ENCODE data around the gene UBA7. TPM values are rescaled to one million over a fixed set of nuclear protein-coding genes. Genes with fewer than 3 reads are reported as not detected.

UBA7 gene
- total and polyA plus RNA-seq, 2 of the 13 experiments (the other 11 are each of a cell fraction or from before 2014, with no cell fraction given), result 9.5 to 16.5 TPM

- TF ChIP-seq SAFB2 (CRISPR knock-in tag; IDR thresholded peaks at IDR 0.05; ENCODE audit: borderline replicate concordance, low read depth), result peak; percentile 76; the same call in 1 of the 2 replicates
- no peak for TF ChIP-seq ZMYM2 (CRISPR knock-in tag; IDR thresholded peaks at IDR 0.05)
- TF ChIP-seq CEBPG (CRISPR knock-in tag; IDR thresholded peaks at IDR 0.05), result 0 out of 2 replicates have a peak, but pooled peaks have one; percentile 22
- TF ChIP-seq, protein P1, sequence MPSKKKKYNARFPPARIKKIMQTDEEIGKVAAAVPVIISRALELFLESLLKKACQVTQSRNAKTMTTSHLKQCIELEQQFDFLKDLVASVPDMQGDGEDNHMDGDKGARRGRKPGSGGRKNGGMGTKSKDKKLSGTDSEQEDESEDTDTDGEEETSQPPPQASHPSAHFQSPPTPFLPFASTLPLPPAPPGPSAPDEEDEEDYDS (CRISPR knock-in tag; IDR thresholded peaks at IDR 0.05), result peak; percentile 29; the same call in 1 of the 2 replicates
- 0 out of 2 replicates have a peak, but pooled peaks have one; percentile 40 for TF ChIP-seq GPN1 (CRISPR knock-in tag; IDR thresholded peaks at IDR 0.05; ENCODE audit: borderline replicate concordance)
- TF ChIP-seq HNRNPLL (IDR thresholded peaks at IDR 0.05; ENCODE audit: low read depth, low read length, poor library complexity, severe bottlenecking), result peak; percentile 62
- TF ChIP-seq, protein P2, sequence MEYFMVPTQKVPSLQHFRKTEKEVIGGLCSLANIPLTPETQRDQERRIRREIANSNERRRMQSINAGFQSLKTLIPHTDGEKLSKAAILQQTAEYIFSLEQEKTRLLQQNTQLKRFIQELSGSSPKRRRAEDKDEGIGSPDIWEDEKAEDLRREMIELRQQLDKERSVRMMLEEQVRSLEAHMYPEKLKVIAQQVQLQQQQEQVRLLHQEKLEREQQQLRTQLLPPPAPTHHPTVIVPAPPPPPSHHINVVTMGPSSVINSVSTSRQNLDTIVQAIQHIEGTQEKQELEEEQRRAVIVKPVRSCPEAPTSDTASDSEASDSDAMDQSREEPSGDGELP (IDR thresholded peaks at IDR 0.05; ENCODE audit: borderline replicate concordance, low read depth), result peak; percentile 54; the same call in 1 of the 2 replicates
- no peak for TF ChIP-seq LCORL (IDR thresholded peaks at IDR 0.05)
- peak; percentile 65; the same call in 1 of the 2 replicates for TF ChIP-seq LCORL (CRISPR knock-in tag; IDR thresholded peaks at IDR 0.05)
- TF ChIP-seq, protein P3, sequence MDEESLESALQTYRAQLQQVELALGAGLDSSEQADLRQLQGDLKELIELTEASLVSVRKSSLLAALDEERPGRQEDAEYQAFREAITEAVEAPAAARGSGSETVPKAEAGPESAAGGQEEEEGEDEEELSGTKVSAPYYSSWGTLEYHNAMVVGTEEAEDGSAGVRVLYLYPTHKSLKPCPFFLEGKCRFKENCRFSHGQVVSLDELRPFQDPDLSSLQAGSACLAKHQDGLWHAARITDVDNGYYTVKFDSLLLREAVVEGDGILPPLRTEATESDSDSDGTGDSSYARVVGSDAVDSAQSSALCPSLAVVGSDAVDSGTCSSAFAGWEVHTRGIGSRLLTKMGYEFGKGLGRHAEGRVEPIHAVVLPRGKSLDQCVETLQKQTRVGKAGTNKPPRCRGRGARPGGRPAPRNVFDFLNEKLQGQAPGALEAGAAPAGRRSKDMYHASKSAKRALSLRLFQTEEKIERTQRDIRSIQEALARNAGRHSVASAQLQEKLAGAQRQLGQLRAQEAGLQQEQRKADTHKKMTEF (CRISPR knock-in tag; IDR thresholded peaks at IDR 0.05), result peak; percentile 14; the same call in 1 of the 2 replicates
- TF ChIP-seq ZNF350 (CRISPR knock-in tag; IDR thresholded peaks at IDR 0.05; ENCODE audit: borderline replicate concordance, low read depth), result peak; percentile 64; the same call in 1 of the 2 replicates
- peak; percentile 50 for TF ChIP-seq TGIF2 (CRISPR knock-in tag; IDR thresholded peaks at IDR 0.05)
- TF ChIP-seq HMG20B (CRISPR knock-in tag; conservative IDR thresholded peaks at IDR 0.05), result no peak
- TF ChIP-seq MXD3 (CRISPR knock-in tag; IDR thresholded peaks at IDR 0.05), result 0 out of 2 replicates have a peak, but pooled peaks have one; percentile 14
- TF ChIP-seq SRSF1 (optimal IDR thresholded peaks at IDR 0.05; ENCODE audit: low read depth, low read length), result peak; percentile 75
- no peak for TF ChIP-seq ZBTB26 (CRISPR knock-in tag; IDR thresholded peaks at IDR 0.05; ENCODE audit: borderline replicate concordance)
- 0 out of 2 replicates have a peak, but pooled peaks have one; percentile 64 for TF ChIP-seq ZNF891 (CRISPR knock-in tag; IDR thresholded peaks at IDR 0.05)
- TF ChIP-seq, protein P4, sequence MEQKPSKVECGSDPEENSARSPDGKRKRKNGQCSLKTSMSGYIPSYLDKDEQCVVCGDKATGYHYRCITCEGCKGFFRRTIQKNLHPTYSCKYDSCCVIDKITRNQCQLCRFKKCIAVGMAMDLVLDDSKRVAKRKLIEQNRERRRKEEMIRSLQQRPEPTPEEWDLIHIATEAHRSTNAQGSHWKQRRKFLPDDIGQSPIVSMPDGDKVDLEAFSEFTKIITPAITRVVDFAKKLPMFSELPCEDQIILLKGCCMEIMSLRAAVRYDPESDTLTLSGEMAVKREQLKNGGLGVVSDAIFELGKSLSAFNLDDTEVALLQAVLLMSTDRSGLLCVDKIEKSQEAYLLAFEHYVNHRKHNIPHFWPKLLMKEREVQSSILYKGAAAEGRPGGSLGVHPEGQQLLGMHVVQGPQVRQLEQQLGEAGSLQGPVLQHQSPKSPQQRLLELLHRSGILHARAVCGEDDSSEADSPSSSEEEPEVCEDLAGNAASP (CRISPR knock-in tag; IDR thresholded peaks at IDR 0.05; ENCODE audit: borderline replicate concordance), result peak; percentile 43; the same call in 1 of the 2 replicates
- 0 out of 2 replicates have a peak, but pooled peaks have one; percentile 49 for TF ChIP-seq STAT5B (CRISPR knock-in tag; IDR thresholded peaks at IDR 0.05)
- peak; percentile 72; the same call in 1 of the 2 replicates for TF ChIP-seq ZNF547 (CRISPR knock-in tag; IDR thresholded peaks at IDR 0.05)
- TF ChIP-seq CBX5 (CRISPR knock-in tag; IDR thresholded peaks at IDR 0.05; ENCODE audit: borderline replicate concordance), result peak; percentile 39; the same call in 1 of the 2 replicates
- 0 out of 2 replicates have a peak, but pooled peaks have one; percentile 7 for TF ChIP-seq ELF1 (CRISPR knock-in tag; IDR thresholded peaks at IDR 0.05)
- TF ChIP-seq DMAP1 (CRISPR knock-in tag; IDR thresholded peaks at IDR 0.05), result 0 out of 2 replicates have a peak, but pooled peaks have one; percentile 31
- TF ChIP-seq ZNF317 (CRISPR knock-in tag; IDR thresholded peaks at IDR 0.05), result peak; percentile 59; the same call in 1 of the 2 replicates
Observed at GRCh38 chr3:49802719-49803464, 10.9 kb downstream of the UBA7 start, which contains the start of gene INKA1 (continued).

Measured in HepG2 (cell line).